Keratinocyte (primary cell): ENCODE results near the gene SPATA32.

Experiments used
- CTCF ChIP-seq, 3 experiments: IDR thresholded peaks in 1 of 3; conservative IDR thresholded peaks in 1 of 3; optimal IDR thresholded peaks in 1 of 3; 2 replicates in 2 of 3; 3 replicates in 1 of 3; pipeline versions ENCODE3 to v1.5.1; 2011; ENCODE audit warnings: low read length in 3 of 3, mild to moderate bottlenecking in 3 of 3, moderate library complexity in 2 of 3, control low read depth in 1 of 3, inconsistent platforms in 1 of 3; ENCODE audit not compliant: insufficient read depth in 2 of 3; ENCODE audit errors: extremely low read depth in 1 of 3
- EZH2 ChIP-seq: IDR thresholded peaks from one replicate; pipeline ENCODE4 v1.6.1; 2012; ENCODE audit warnings: inconsistent platforms, mild to moderate bottlenecking, low read length, moderate library complexity

- no peak for TF ChIP-seq CTCF (optimal IDR thresholded peaks at IDR 0.05 in 1 of 3, IDR thresholded peaks at IDR 0.05 in 1 of 3, conservative IDR thresholded peaks at IDR 0.05 in 1 of 3; ENCODE audit: extremely low read depth in 1 of 3, insufficient read depth in 2 of 3, low read length in 3 of 3)
- TF ChIP-seq EZH2: no peak
These were observed 16.9 kb downstream of the SPATA32 start for GRCh38 chr17:45244725-45245656.
